ENCODE measurements around the gene SMR3A. TPM values are rescaled to one million over a fixed set of nuclear protein-coding genes. Genes with fewer than 3 reads are reported as not detected.

Gene SMR3A
- total RNA-seq = not detected in 2 replicates

DNA sequence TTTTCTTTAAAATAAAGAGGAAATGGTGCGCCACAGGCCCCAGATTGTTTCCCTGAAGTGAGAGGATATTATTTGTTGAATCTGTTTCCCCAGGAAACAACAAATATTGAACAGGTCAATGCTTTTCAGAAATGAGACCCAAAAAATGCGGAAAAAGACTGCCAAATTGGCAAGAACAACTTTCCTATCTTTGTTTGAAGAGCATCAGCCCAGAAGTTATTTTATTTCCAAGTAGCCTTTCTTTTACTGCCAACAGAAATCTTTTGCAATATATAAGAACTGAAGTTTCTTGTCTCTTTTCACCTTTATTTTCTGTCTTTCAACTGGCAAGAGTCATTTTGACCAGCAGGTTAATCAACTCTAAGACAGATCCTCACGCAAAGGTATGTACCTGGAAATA lies at the start of gene SMR3A:
SMR3A (plus strand) TSS at position 301 of the 400 bp plus-strand sequence. CDS start 1,356 bp downstream, outside the sequence.
- DNase-seq (ENCODE audit: low read depth in 2 of 2) = no peak

GRCh38 chr4:70313736-70314135 lies 46.8 kb upstream of the SMR3A start:
- DNase-seq (ENCODE audit: low read depth in 2 of 2) = no peak

GRCh38 chr4:70315928-70316327 lies 44.6 kb upstream of the SMR3A start:
- no peak for DNase-seq (ENCODE audit: low read depth in 2 of 2)

- no peak for DNase-seq (ENCODE audit: low read depth in 2 of 2)
These were observed 34.5 kb upstream of the SMR3A start for GRCh38 chr4:70326052-70326451.

- DNase-seq (ENCODE audit: low read depth in 2 of 2) = no peak
These were observed 25.9 kb upstream of the SMR3A start, which contains the start of gene CABS1 for GRCh38 chr4:70334681-70335080. Gene CABS1, plus strand, starts transcription at chr4:70334981. Its CDS starts 59 bp downstream, at chr4:70335040.

- DNase-seq (ENCODE audit: low read depth in 2 of 2) = no peak
These were observed 24.5 kb upstream of the SMR3A start for GRCh38 chr4:70336043-70336442.

DNA sequence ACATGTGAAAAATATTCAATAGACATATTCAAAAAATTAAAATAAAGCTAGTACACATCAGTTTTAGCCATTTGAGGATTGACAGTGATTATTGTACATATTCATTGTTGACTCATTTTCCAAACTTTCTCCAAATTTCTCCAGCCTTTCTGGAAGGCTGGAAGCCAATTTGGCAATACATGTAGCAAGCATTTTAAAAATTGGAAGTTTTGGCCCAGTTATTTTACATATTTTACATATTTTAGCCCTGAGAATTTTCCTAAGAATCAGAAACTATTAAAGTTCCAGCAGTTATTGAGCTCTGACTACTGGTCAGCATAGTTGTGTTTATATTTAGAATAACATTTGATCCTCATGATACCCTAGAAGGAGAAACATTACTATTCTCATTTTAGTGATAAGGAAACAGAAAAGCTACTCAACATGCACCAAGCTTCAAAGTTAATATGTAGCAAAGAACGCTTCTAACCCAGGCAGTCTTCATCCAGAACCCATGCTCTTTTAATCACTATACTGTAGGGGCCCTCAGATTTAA lies 22.6 kb upstream of the SMR3A start:
- DNase-seq (ENCODE audit: low read depth in 2 of 2) = no peak

DNA sequence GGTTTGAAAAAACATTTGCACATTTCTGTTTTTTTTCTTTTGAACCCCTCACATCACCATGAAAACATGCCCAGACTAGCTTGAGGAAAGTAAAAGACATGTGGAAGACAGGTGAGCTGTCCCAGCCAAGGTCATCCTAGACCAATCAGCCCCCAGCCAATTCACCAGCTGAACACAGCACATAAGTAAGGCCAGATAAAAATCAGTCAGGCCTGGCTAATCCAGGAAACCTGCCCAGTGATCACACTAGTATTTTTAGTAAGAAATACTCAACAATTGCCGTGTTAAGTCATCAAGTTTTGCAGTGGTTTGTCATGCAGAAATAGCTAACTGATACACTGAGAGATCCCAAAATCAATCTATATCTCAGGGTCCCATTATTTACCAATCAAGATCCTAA lies 4.4 kb upstream of the SMR3A start:
- DNase-seq (ENCODE audit: low read depth in 2 of 2) = no peak

- no peak for DNase-seq (ENCODE audit: low read depth in 2 of 2)
These were observed 1.4 kb upstream of the SMR3A start for GRCh38 chr4:70359115-70359661.

- no peak for DNase-seq (ENCODE audit: low read depth in 2 of 2)
These were observed 3.4 kb downstream of the SMR3A start for GRCh38 chr4:70364002-70364401.

GRCh38 chr4:70365479-70365878 lies 4.9 kb downstream of the SMR3A start:
- no peak for DNase-seq (ENCODE audit: low read depth in 2 of 2)

DNA sequence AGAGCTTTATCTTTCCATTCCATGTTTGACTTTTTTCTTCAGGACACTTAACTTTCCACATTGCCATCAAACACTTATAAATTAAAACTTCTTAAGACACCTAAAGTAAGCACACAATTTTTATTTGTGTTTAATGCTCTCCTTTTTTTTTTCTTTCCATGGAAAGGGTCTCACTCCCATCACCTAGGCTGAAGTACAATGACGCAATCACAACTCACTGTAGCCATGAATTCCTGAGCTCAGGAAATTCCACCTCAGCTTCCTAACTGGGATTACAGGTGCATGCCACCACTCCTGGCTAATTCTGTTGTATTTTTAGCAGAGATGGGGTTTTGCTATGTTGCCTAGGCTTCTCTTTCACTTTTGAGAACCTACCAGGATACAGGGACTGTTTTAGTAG lies 7.3 kb downstream of the SMR3A start:
- DNase-seq (ENCODE audit: low read depth in 2 of 2) = no peak

DNA sequence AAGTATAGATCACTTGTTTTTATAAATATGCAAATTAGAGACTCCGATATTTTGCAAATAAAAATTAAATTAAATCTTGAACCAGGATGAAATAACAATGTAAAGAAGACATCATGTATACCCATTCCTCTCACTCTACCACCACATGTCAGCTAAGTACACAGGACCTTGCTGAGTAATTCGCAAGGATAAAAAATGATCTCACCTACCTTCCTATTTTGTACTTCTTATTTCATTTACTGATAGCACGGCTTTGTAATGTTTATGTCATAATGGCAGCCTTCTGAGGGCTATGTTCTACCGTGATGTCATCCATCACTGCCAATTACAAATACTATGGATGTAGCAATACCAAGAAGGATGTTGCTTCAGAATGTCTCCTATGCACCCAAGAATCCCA lies 11.4 kb downstream of the SMR3A start:
- DNase-seq (ENCODE audit: low read depth in 2 of 2) = no peak

GRCh38 chr4:70372760-70373159 lies 12.2 kb downstream of the SMR3A start:
- no peak for DNase-seq (ENCODE audit: low read depth in 2 of 2)

DNA sequence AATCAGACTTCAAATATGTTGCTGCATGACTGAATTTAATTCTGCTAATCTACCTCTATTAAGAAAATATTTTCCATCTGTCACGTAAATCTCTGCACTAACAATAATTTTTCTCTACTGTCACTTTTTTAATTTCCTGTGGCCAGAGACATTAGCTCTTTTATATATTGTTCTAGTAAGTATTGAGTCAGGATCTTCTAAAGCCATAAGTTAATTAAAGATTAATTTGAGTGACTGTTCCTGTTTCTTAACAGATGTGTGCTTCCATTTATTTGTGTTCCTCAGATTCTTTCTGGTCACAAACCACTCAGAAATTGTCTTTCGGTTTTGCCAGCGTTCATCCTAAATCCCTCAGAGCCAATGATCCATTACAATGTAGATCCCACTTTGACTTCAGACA lies 20.0 kb downstream of the SMR3A start:
- DNase-seq (ENCODE audit: low read depth in 2 of 2) = no peak

DNA sequence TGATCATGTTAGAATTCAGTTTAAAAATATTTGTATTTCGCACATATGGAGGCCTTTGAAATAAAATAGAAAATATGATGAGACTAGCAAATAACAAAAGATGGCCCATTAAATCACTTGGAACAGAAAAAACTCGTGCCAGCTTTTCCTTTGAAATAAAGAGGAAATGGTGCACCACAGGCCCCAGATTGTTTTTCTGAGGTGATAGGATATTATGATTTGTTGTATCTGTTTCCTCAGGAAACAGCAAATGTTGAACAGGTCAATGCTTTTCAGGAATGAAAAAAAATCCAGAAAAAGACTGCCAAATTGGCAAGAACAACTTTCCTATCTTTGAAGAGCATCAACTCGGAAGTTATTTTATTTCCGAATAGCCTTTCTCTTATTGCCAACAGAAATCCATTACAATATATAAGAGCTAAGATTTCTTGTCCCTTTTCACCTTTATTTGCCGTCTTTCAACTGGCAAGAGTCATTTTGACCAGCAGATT lies 22.2 kb downstream of the SMR3A start, which contains the start of gene SMR3B:
SMR3B (plus strand) TSS at position 441 of the 491 bp plus-strand sequence. CDS start 1,380 bp downstream, outside the sequence.
- DNase-seq (ENCODE audit: low read depth in 2 of 2) = peak; percentile 5 to 54

DNA sequence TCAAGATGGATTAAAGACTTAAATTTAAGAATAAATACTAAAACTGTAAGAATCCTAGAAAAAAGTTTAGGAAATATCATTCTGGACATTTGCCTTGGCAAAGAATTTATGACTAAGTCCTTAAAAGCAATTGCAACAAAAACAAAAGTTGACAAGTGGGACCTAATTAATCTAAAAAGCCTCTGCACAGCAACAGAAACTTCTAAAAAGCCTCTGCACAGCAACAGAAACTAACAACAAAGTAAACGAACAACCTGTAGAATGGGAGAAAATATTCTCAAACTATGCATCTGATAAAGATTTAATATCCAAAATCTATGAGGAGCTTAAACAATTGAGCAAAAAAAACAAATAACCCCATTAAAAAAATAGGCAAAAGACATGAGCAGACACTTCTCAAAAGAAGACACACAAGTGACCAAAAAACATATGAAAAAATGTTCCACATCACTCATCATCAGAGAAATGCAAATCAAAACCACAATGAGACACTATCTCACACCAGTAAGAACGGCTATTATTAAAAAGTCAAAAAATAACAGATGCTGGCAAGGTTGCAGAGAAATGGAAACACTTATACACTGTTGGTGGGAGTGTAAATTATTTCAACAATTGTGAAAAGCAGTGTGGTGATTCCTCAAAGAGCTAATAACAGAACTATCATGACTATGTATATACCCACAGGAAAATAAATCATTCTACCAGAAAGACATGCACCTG lies 31.7 kb downstream of the SMR3A start:
- no peak for DNase-seq (ENCODE audit: low read depth in 2 of 2)

- no peak for DNase-seq (ENCODE audit: low read depth in 2 of 2)
These were observed 37.0 kb downstream of the SMR3A start, which contains the start of gene OPRPN for GRCh38 chr4:70397580-70397979. Gene OPRPN, plus strand, starts transcription at chr4:70397940. Its CDS starts 1,346 bp downstream, at chr4:70399286.

DNA sequence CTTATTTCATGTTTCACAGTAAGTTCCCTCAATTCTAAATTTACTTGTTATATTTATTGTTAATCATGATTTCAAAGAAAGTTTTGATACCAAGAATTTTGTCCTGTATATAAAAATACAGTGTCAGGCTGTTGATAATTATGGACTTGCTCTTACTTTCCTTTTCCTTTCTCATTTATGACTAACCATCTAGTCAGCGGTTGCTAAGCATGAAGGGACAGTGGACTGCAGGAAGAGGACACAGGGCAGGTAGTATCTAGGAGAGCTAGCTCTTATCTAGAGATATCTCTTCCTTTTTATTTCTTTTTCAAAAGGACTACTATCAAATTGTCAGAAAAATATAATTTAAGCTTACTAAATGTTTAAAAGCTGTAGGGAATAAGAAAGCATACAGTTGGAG lies 38.8 kb downstream of the SMR3A start:
- DNase-seq (ENCODE audit: low read depth in 2 of 2) = no peak

DNA sequence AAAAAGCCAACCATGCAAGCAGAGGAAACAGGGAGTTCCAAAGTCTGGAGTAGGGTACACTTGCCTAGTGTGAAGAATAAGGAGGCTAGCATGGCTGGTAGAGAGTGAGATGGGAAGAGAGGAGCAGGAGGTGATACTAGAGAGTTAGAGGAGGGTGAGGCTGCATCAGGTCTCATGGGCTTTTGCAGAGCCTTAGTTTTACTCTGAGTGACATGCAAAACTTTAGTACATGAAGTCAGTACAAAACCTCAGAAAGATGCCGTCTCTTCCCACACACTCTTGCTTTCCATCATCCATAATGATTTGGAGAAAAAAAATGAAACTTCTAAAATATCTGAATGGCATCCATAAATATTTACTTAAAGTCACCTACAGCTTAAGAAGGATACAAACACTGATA lies 42.2 kb downstream of the SMR3A start:
- DNase-seq (ENCODE audit: low read depth in 2 of 2) = no peak

DNA sequence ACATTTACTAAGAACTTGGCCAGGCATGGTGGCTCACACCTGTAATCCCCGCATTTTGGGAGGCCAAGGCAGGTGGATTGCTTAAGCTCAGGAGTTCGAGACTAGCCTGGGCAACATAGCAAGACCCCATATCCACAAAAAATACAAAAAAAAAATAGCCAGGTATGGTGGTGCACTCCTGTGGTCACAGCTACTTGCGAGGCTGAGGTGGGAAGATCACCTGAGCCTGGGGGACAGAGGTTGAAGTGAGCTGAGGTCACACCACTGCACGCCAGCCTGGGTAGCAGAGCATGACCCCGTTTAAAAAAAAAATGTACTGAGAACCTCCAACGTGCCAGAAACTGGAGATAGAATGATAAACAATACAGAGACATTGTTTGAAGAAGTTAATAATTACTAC lies 45.2 kb downstream of the SMR3A start:
- no peak for DNase-seq (ENCODE audit: low read depth in 2 of 2)

All from dermis microvascular lymphatic vessel endothelial cell (primary cell).